PC-3 (cell line): Measurements from ENCODE around the gene OCA2. TPM values are rescaled to one million over a fixed set of nuclear protein-coding genes. Genes with fewer than 3 reads are reported as not detected.

Experiments
- ATAC-seq: fragments of 200-7000 bp; cut with Tn5 transposase; 2 replicates; pipeline ENCODE4 v1.9.1; 2020; ENCODE audit warnings: mild to moderate bottlenecking, moderate library complexity
- BruUV-seq: library from RNA; stranded (reverse); fragments of 400-500 nt; replicated peaks from 2 replicates; lab custom pipeline; 2021; lab: Mats Ljungman, UMichigan
- CTCF ChIA-PET: fragments of 300-600 bp; sonication (Branson Sonifier 250); formaldehyde crosslinking; loops from one replicate; lab custom pipeline; 2022; ENCODE audit warnings: antibody characterized with exemption; lab: Charles Lee
- POLR2A ChIA-PET: fragments of 300-600 bp; sonication (Branson Sonifier 250); formaldehyde crosslinking; loops from one replicate; lab custom pipeline; 2022; ENCODE audit warnings: antibody characterized with exemption; ENCODE audit not compliant: unreplicated experiment; lab: Charles Lee
- DNase-seq: peaks from one replicate; pipeline ENCODE4 v3.0.0-alpha.2; 2015
- H2AFZ ChIP-seq: fragments of 300-600 bp; sonication (generic); 2 replicates; pipeline ENCODE4 v1.6.0; 2016; ENCODE audit warnings: antibody characterized with exemption, low read length
- H3F3A ChIP-seq: fragments of 300-600 bp; sonication (generic); one replicate; pipeline ENCODE4 v1.6.0; 2017; ENCODE audit warnings: antibody characterized with exemption, low read length, control low read depth, mild to moderate bottlenecking; ENCODE audit not compliant: unreplicated experiment
- H3K27ac ChIP-seq: fragments of 300-600 bp; sonication (generic); 2 replicates; pipeline ENCODE4 v1.5.1; 2016; ENCODE audit warnings: mild to moderate bottlenecking, low read length
- H3K27me3 ChIP-seq: fragments of 300-600 bp; sonication (generic); 2 replicates; pipeline ENCODE4 v1.6.1; 2016; ENCODE audit warnings: low read length, mixed read lengths
- H3K36me3 ChIP-seq: fragments of 300-600 bp; sonication (generic); 2 replicates; pipeline ENCODE4 v1.6.1; 2016; ENCODE audit warnings: low read depth, mixed run types, low read length, mixed read lengths
- H3K4me1 ChIP-seq: fragments of 300-600 bp; sonication (generic); 2 replicates; pipeline ENCODE4 v1.5.1; 2016; ENCODE audit warnings: low read length; ENCODE audit not compliant: insufficient read depth
- H3K4me2 ChIP-seq: fragments of 300-600 bp; sonication (generic); 2 replicates; pipeline ENCODE4 v1.6.0; 2016; ENCODE audit warnings: low read length
- H3K4me3 ChIP-seq: fragments of 300-600 bp; sonication (generic); 2 replicates; pipeline ENCODE4 v1.5.1; 2016; ENCODE audit warnings: mild to moderate bottlenecking, low read length, mixed read lengths
- H3K79me2 ChIP-seq: fragments of 300-600 bp; sonication (generic); 2 replicates; pipeline ENCODE4 v1.6.1; 2017; ENCODE audit warnings: low read length, mixed read lengths
- H3K9ac ChIP-seq: fragments of 300-600 bp; sonication (generic); 2 replicates; pipeline ENCODE4 v1.6.0; 2016; ENCODE audit warnings: mild to moderate bottlenecking, low read length
- H3K9me2 ChIP-seq: fragments of 300-600 bp; sonication (generic); replicated peaks from 2 replicates; pipeline ENCODE4 v1.6.1; 2016; ENCODE audit warnings: mixed run types, low read length, mixed read lengths
- H3K9me3 ChIP-seq: fragments of 300-600 bp; sonication (generic); 2 replicates; pipeline ENCODE4 v1.6.1; 2016; ENCODE audit warnings: low read length, mixed read lengths
- H4K20me1 ChIP-seq: fragments of 300-600 bp; sonication (generic); 2 replicates; pipeline ENCODE4 v1.6.1; 2016; ENCODE audit warnings: low read length, mixed read lengths
- EZH2 ChIP-seq: fragments of 300-600 bp; sonication (generic); IDR thresholded peaks from one replicate; pipeline ENCODE4 v1.6.1; 2017; ENCODE audit warnings: antibody characterized with exemption, mild to moderate bottlenecking, low read length; ENCODE audit not compliant: unreplicated experiment
- EZH2phosphoT487 ChIP-seq: fragments of 300-600 bp; sonication (generic); IDR thresholded peaks from 2 replicates; pipeline ENCODE4 v1.6.1; 2018; ENCODE audit warnings: mild to moderate bottlenecking, antibody characterized with exemption, low read length, borderline replicate concordance
- intact Hi-C: fragments of 100-400 bp; cut with micrococcal nuclease; formaldehyde crosslinking; loops from 2 replicates; pipeline ENCODE4 v1.9.0; 2023
- total RNA-seq: library from RNA; depleted of rRNA; stranded (reverse); fragments of >200 nt; gene quantifications from 2 replicates; pipeline ENCODE4 v1.2.3, GENCODE V29; 2014
- TF ChIP-seq, protein P1 (sequence below): fragments of 300-600 bp; sonication (generic); conservative IDR thresholded peaks from 2 replicates; pipeline ENCODE4 v1.5.1; 2017; ENCODE audit warnings: antibody characterized with exemption, low read depth, mild to moderate bottlenecking, low read length

The OCA2 gene
- total RNA-seq, 1 experiment from 2014 or later = not detected

GRCh38 chr15:28027714-28028076, 71.4 kb downstream of the OCA2 start:
- Histone ChIP-seq H3K36me3 (no peaks in the 10 kb centered on the region), H3K9me3 (no peaks in the 10 kb centered on the region), H2AFZ (no peak overlapping the region), H3K27ac (no peak overlapping the region), H3K9me2 (no peaks in the 10 kb centered on the region), H3K4me1 (no peaks in the 10 kb centered on the region), H3K27me3 (no peaks in the 10 kb centered on the region), H3F3A (no peaks in the 10 kb centered on the region), H3K79me2 (no peaks in the 10 kb centered on the region), H3K4me2 (no peak overlapping the region), H4K20me1 (no peaks in the 10 kb centered on the region), H3K4me3 (no peak overlapping the region), H3K9ac (no peak overlapping the region)
- TF ChIP-seq, protein P1, sequence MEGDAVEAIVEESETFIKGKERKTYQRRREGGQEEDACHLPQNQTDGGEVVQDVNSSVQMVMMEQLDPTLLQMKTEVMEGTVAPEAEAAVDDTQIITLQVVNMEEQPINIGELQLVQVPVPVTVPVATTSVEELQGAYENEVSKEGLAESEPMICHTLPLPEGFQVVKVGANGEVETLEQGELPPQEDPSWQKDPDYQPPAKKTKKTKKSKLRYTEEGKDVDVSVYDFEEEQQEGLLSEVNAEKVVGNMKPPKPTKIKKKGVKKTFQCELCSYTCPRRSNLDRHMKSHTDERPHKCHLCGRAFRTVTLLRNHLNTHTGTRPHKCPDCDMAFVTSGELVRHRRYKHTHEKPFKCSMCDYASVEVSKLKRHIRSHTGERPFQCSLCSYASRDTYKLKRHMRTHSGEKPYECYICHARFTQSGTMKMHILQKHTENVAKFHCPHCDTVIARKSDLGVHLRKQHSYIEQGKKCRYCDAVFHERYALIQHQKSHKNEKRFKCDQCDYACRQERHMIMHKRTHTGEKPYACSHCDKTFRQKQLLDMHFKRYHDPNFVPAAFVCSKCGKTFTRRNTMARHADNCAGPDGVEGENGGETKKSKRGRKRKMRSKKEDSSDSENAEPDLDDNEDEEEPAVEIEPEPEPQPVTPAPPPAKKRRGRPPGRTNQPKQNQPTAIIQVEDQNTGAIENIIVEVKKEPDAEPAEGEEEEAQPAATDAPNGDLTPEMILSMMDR = no peak
- TF ChIP-seq EZH2 = no peak
- no peak for TF ChIP-seq EZH2phosphoT487
- ChIA-PET POLR2A (no interaction called here), CTCF (no interaction called here)
- DNase-seq (no peak), ATAC-seq (no peak)
- intact Hi-C loops = no loop called here
- BruUV-seq = no TSS peak

- H4K20me1 ChIP-seq = no peaks in the 10 kb centered on the region
- H3K4me1 ChIP-seq = no peaks in the 10 kb centered on the region
- no peaks in the 10 kb centered on the region for H3K9me3 ChIP-seq
- TF ChIP-seq, protein P1 = no peak
- TF ChIP-seq EZH2phosphoT487 (no peak), EZH2 (no peak)
- ATAC-seq (no peak), DNase-seq (no peak)
- no peak overlapping the region for H2AFZ ChIP-seq
- no peaks in the 10 kb centered on the region for H3K27me3 ChIP-seq
- ChIA-PET POLR2A (no interaction called here), CTCF (no interaction called here)
- no peak overlapping the region for H3K4me2 ChIP-seq
- H3K36me3 ChIP-seq = no peaks in the 10 kb centered on the region
- BruUV-seq = no TSS peak
- intact Hi-C loops = no loop called here
- H3K4me3 ChIP-seq = no peak overlapping the region
- H3K79me2 ChIP-seq = no peaks in the 10 kb centered on the region
- no peaks in the 10 kb centered on the region for H3F3A ChIP-seq
- H3K9me2 ChIP-seq = no peaks in the 10 kb centered on the region
- no peak overlapping the region for H3K27ac ChIP-seq
- H3K9ac ChIP-seq = no peak overlapping the region
Measured at GRCh38 chr15:28026764-28027713, 72.1 kb downstream of the OCA2 start.

GRCh38 chr15:28026221-28026620, 72.9 kb downstream of the OCA2 start:
- DNase-seq = no peak
- no peak overlapping the region for H3K9ac ChIP-seq
- no TSS peak for BruUV-seq
- H3K79me2 ChIP-seq = no peaks in the 10 kb centered on the region
- intact Hi-C loops = no loop called here
- no peaks in the 10 kb centered on the region for H3K27me3 ChIP-seq
- ChIA-PET POLR2A (no interaction called here), CTCF (no interaction called here)
- no peaks in the 10 kb centered on the region for H3F3A ChIP-seq
- ATAC-seq = no peak
- no peak overlapping the region for H3K4me2 ChIP-seq
- H3K4me3 ChIP-seq = no peak overlapping the region
- no peaks in the 10 kb centered on the region for H3K36me3 ChIP-seq
- H2AFZ ChIP-seq = no peak overlapping the region
- H3K9me3 ChIP-seq = no peaks in the 10 kb centered on the region
- TF ChIP-seq EZH2 (no peak), EZH2phosphoT487 (no peak)
- TF ChIP-seq, protein P1 = no peak
- no peaks in the 10 kb centered on the region for H3K4me1 ChIP-seq
- no peak overlapping the region for H3K27ac ChIP-seq
- no peaks in the 10 kb centered on the region for H3K9me2 ChIP-seq
- no peaks in the 10 kb centered on the region for H4K20me1 ChIP-seq
